ENCODE measurements around the gene ZG16. TPM values are rescaled to one million over a fixed set of nuclear protein-coding genes. Genes with fewer than 3 reads are reported as not detected.
"Not testable (repeated sequence)": the region's sequence is repeated elsewhere in the genome, so short reads cannot be mapped to it uniquely, and the experiment has no call there.

Gene ZG16, protein sequence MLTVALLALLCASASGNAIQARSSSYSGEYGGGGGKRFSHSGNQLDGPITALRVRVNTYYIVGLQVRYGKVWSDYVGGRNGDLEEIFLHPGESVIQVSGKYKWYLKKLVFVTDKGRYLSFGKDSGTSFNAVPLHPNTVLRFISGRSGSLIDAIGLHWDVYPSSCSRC
- not detected for total RNA-seq

DNA sequence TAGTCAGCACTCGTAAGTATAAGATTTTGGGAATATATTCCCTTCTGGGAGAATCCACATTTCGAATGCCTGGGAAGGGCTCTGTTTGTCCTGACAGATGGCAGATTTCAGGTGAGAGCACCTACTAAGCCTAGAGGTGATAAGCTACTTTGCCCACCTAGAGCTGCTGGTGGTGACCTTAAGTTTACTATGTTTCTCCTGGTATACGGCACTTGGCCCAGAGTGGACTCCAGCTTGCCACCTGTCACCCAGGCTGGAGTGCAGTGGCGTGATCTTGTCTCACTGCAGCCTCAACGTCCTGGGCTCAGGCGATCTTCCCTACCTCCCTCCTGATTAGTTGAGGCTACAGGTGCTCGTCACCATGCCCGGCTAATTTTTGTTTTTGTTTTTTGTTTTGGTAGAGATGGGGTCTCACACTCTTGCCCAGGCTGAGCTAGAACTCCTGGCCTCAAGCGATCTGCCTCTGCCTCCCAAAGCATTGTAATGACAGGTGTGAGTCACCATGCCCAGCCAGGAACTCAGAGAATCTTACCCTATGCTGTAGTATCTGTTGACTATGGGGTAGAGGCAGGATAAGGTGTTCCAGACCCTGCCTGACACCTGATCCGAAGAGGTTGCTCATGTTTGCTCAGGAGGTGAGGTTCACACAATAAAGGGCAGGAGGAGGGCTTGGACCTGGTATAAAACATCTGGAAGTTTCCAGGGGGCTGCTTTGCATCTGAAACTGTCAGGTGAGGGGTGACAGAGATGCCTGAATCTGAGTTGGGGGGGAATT, at the start of gene ZG16:
Gene ZG16 (plus strand): TSS at position 681 of the 775 bp plus-strand sequence. CDS start 1,011 bp downstream, outside the sequence.
- Histone ChIP-seq H3K4me1 (no peaks in the 10 kb centered on the region), H3K27ac (no peak within 1 kb of the TSS), H3K27me3 (no peaks in the 10 kb centered on the region), H3K36me3 (no peaks in the 10 kb centered on the region), H3K4me3 (replicated peaks in 1 of 3) (no peak within 1 kb of the TSS), H3K9me3 (no peaks in the 10 kb centered on the region)
- DNase-seq, result no peak
- no peak for TF ChIP-seq POLR2A (IDR thresholded peaks at IDR 0.05)
- TF ChIP-seq, protein P1, sequence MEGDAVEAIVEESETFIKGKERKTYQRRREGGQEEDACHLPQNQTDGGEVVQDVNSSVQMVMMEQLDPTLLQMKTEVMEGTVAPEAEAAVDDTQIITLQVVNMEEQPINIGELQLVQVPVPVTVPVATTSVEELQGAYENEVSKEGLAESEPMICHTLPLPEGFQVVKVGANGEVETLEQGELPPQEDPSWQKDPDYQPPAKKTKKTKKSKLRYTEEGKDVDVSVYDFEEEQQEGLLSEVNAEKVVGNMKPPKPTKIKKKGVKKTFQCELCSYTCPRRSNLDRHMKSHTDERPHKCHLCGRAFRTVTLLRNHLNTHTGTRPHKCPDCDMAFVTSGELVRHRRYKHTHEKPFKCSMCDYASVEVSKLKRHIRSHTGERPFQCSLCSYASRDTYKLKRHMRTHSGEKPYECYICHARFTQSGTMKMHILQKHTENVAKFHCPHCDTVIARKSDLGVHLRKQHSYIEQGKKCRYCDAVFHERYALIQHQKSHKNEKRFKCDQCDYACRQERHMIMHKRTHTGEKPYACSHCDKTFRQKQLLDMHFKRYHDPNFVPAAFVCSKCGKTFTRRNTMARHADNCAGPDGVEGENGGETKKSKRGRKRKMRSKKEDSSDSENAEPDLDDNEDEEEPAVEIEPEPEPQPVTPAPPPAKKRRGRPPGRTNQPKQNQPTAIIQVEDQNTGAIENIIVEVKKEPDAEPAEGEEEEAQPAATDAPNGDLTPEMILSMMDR (IDR thresholded peaks at IDR 0.05), result no peak
- intact Hi-C loops (cut with DNase I), result no loop called here
- 79 to 86% methylated on average over 9 to 10 of the region's 10 CpGs for WGBS, 2 donors

DNA sequence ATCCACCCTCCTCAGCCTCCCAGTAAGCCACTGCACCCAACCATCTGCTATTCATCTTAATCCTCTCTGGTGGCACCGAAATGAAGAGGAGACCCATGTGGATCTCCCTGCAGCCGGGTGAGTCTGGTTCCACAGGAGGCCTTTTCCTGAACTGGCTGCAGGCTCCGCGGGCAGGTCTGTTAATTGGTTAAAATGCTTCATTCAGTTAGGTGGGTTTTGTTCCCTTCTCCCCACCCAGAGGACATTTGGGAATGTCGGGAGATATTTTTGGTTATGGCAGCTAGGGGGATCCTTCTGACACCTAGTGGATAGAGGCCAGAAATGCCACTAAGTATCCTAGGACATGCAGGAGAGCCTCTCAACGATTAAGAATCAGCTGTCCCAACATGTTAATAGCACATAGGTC, 48.9 kb upstream of the ZG16 start:
- DNase-seq, result no peak
- Histone ChIP-seq H3K9me3 (no peaks in the 10 kb centered on the region), H3K4me1 (peaks cover 0 to 6% of the 10 kb centered on the region in 2 donors), H3K4me3 (replicated peaks in 1 of 3) (no peak overlapping the region), H3K36me3 (no peaks in the 10 kb centered on the region), H3K27ac (no peak overlapping the region), H3K27me3 (no peaks in the 10 kb centered on the region)
- intact Hi-C loops (cut with DNase I), result no loop called here
- WGBS, 2 donors, result 35 to 40% methylated on average over 5 to 6 of the region's 6 CpGs
- TF ChIP-seq, protein P1 (IDR thresholded peaks at IDR 0.05), result peak in 5 of 6 experiments; percentile 31 to 46 (median 42)
- TF ChIP-seq POLR2A (IDR thresholded peaks at IDR 0.05), result no peak

DNA sequence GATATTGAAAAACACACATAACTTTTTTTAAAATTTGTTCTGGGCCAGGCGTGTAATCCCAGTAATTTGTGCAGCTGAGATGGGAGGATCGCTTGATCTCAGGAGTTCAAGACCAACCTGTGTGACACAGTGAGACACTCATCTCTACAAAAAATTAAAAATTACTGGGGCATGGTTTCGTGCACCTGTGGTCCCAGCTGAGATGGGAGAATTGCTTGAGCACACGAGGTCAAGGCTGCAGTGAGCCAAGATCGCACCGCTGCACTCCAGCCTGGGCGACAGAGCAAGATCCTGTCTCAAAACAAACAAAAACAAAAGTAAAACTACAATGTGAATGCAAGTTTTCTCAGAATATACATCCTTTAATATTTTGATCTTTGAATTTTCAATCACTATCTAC, 47.4 kb upstream of the ZG16 start:
- peaks cover 0 to 6% of the 10 kb centered on the region in 2 donors for H3K4me1 ChIP-seq
- no peaks in the 10 kb centered on the region for H3K27me3 ChIP-seq
- no peaks in the 10 kb centered on the region for H3K36me3 ChIP-seq
- DNase-seq, result no peak
- H3K4me3 ChIP-seq (replicated peaks in 1 of 3), result no peak overlapping the region
- 34 to 45% methylated on average over 7 of the region's 7 CpGs for WGBS, 2 donors
- intact Hi-C loops (cut with DNase I), result no loop called here
- no peaks in the 10 kb centered on the region for H3K9me3 ChIP-seq
- H3K27ac ChIP-seq, result no peak overlapping the region
- no peak for TF ChIP-seq POLR2A (IDR thresholded peaks at IDR 0.05)
- TF ChIP-seq, protein P1 (IDR thresholded peaks at IDR 0.05), result no peak

DNA sequence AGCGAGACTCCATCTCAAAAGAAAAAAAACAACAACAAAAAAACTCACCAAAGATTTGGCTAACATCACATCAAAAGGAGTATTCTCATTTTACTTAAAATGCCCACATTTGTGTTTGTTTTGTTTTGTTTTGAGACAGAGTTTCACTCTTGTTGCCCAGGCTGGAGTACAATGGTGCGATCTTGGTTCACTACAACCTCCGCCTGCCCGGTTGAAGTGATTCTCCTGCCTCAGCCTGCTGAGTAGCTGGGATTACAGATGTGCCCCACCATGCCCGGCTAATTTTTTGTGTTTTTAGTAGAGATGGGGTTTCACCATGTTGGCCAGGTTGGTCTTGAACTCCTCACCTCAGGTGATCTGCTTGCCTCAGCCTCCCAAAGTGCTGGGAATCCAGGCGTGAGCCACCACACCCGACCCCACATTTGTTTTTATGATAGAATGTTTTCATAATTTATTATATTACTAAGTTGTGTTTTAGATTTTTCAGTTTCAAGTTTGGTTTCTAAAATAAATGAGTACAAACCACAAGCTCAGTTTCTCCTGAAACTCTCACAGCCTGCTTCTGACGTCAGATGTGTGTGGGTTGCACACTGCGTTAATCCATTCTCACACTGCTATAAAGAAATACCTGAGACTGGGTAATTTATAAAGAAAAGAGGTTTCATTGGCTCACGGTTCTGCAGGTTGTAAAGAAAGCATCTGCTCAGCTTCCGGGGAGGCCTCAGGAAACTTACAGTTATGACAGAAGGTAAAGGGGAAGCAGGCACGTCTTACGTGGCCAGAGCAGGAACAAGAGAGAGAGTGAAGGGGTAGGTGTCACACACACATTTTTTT, 46.1 kb upstream of the ZG16 start:
- intact Hi-C loops (cut with DNase I), result not testable (repeated sequence)

DNA sequence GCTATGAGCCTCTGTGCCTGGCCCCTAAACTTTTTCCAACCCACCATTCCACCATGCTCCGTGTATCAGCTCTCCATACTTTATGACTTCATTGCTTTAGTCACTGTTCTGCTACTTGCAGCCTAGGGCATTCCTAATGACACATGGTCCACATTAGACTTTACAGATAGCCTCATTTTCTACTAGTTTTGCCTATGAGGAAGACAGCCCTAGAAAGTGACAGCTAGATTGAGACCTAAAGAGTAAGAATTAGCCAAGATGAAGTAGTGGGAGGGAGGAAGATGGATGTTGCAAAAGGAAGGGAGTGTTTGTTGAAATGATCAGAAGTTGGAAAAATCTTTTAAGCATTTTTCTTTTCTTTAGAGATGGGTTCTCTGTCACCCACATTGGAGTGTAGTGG, 43.3 kb upstream of the ZG16 start:
- intact Hi-C loops (cut with DNase I), result no loop called here
- TF ChIP-seq, protein P1 (IDR thresholded peaks at IDR 0.05), result no peak
- no peak for TF ChIP-seq POLR2A (IDR thresholded peaks at IDR 0.05)
- Histone ChIP-seq H3K4me1 (peaks cover 0 to 3% of the 10 kb centered on the region in 2 donors), H3K9me3 (no peaks in the 10 kb centered on the region), H3K27ac (no peak overlapping the region), H3K4me3 (replicated peaks in 1 of 3) (no peak overlapping the region), H3K27me3 (no peaks in the 10 kb centered on the region), H3K36me3 (no peaks in the 10 kb centered on the region)
- 39 to 95% methylated on average over 1 of the region's 1 CpG for WGBS, 2 donors
- DNase-seq, result no peak

More for the DNA sequence above, 46.1 kb upstream of the ZG16 start:
- H3K4me3 ChIP-seq (replicated peaks in 1 of 3); DNase-seq; H3K27me3 ChIP-seq; H3K36me3 ChIP-seq; H3K9me3 ChIP-seq; H3K27ac ChIP-seq; H3K4me1 ChIP-seq: not testable (repeated sequence)
- WGBS, 2 donors, result 82 to 87% methylated on average over 13 of the region's 13 CpGs
